ENCODE results near the gene GOSR1. TPM values are rescaled to one million over a fixed set of nuclear protein-coding genes. Genes with fewer than 3 reads are reported as not detected.

The GOSR1 gene
- total RNA-seq, 1 experiment from 2014 or later = 58.1 TPM

DNA sequence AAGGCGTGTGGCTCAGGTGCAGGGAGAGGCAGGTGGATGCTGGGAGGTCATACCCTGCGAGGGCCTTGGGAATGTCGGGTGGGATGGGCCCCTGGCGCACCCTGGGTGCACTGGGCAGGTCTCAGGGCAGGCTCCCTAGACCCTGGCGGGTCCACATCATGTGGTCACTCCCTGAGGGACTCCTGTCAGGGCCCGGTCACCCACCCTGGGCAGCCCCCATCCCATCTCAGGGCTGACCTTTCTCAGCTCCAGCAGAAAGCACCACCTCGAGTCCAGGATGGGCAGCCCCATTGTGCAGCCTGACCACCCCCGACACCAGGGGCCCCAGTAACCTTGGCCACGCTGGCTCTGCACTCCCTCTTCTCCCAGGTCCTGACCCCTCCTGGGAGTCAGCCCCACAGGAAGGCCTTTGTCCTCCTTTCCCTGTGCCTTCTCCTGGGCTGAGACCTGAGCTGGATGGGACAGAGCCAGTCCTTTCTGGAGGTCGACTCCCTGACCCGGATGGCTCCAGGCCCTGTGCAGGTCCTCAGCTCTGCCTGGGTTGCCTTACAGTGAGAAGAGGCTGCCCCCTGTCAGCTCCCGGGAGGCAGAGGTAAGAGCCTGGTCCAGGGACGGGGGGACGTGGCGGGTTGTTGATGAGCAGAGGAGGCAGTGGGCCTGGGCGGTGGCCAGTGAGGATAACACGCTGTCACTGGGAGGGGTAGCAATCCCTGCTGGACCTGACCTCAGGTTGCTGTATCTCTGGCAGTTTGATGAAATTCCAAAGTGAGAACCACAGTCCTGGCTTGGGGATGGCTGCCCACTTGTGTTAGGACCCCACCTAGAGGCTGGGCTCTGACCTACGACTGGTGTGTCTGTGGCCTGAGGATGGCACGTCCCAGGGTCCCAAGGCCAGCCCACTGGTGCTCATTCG lies 77.9 kb downstream of the GOSR1 start:
- no peak overlapping the region for H3K18ac ChIP-seq (ENCODE audit: insufficient read length, low read depth, low read length)
- no peaks in the 10 kb centered on the region for H4K20me1 ChIP-seq (ENCODE audit: control insufficient read depth, insufficient read depth, insufficient read length)
- H2BK20ac ChIP-seq (ENCODE audit: low read depth, low read length, poor library complexity, severe bottlenecking) = no peak overlapping the region
- H3K14ac ChIP-seq (ENCODE audit: insufficient read depth, low read length) = no peak overlapping the region
- no peak overlapping the region for H3K4me2 ChIP-seq (ENCODE audit: insufficient read depth, insufficient read length, low read length)
- peak; percentile 81 for DNase-seq
- no CpG with 5 or more reads among the region's 20 CpGs for WGBS (ENCODE audit: extremely low coverage, insufficient read length, low lambda C conversion rate)
- TF ChIP-seq, protein P1, sequence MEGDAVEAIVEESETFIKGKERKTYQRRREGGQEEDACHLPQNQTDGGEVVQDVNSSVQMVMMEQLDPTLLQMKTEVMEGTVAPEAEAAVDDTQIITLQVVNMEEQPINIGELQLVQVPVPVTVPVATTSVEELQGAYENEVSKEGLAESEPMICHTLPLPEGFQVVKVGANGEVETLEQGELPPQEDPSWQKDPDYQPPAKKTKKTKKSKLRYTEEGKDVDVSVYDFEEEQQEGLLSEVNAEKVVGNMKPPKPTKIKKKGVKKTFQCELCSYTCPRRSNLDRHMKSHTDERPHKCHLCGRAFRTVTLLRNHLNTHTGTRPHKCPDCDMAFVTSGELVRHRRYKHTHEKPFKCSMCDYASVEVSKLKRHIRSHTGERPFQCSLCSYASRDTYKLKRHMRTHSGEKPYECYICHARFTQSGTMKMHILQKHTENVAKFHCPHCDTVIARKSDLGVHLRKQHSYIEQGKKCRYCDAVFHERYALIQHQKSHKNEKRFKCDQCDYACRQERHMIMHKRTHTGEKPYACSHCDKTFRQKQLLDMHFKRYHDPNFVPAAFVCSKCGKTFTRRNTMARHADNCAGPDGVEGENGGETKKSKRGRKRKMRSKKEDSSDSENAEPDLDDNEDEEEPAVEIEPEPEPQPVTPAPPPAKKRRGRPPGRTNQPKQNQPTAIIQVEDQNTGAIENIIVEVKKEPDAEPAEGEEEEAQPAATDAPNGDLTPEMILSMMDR (conservative IDR thresholded peaks at IDR 0.05) = peak; percentile 69
- Mint-ChIP-seq H3K27me3 (ENCODE audit: low read depth) (peaks cover 3% of the 10 kb centered on the region), H3K9me3 (no peaks in the 10 kb centered on the region), H3K27ac (no peak overlapping the region), H3K4me1 (peaks cover 11 to 13% of the 10 kb centered on the region in 2 experiments), H3K4me3 (no peak overlapping the region), H3K36me3 (ENCODE audit: insufficient read depth in 1 of 3, low read depth in 3 of 3) (no peaks in the 10 kb centered on the region)
- H2BK5ac ChIP-seq (ENCODE audit: insufficient read length, low read length) = no peak overlapping the region
- no peak overlapping the region for H3K27ac ChIP-seq (ENCODE audit: insufficient read length, low read depth, low read length)
- no peaks in the 10 kb centered on the region for H3K79me2 ChIP-seq (ENCODE audit: insufficient read depth, low read length)
- H2AK5ac ChIP-seq (ENCODE audit: insufficient read length, low read length) = no peak overlapping the region
- no peak overlapping the region for H3K9ac ChIP-seq (ENCODE audit: extremely low read depth, insufficient read length, low read length)
- no peaks in the 10 kb centered on the region for H3K23me2 ChIP-seq (ENCODE audit: insufficient read length, low read depth, low read length, poor library complexity, severe bottlenecking)
- no peak overlapping the region for H2BK15ac ChIP-seq (ENCODE audit: low read depth, low read length)
- H4K91ac ChIP-seq (ENCODE audit: insufficient read length, low read depth, low read length) = no peak overlapping the region
- H3T11ph ChIP-seq (ENCODE audit: low read length) = no peak overlapping the region
- H3K56ac ChIP-seq (ENCODE audit: insufficient read length, low read depth, low read length) = no peak overlapping the region
- no peak overlapping the region for H4K8ac ChIP-seq (replicated peaks; ENCODE audit: insufficient read length, low read depth, low read length)
- H2BK12ac ChIP-seq (ENCODE audit: insufficient read length, low read depth, low read length) = no peak overlapping the region
- H3K79me1 ChIP-seq (ENCODE audit: insufficient read depth, low read depth, low read length, poor library complexity, severe bottlenecking) = no peaks in the 10 kb centered on the region
- H3K9me3 ChIP-seq (ENCODE audit: control insufficient read depth, low read depth, low read length) = no peaks in the 10 kb centered on the region
- no peaks in the 10 kb centered on the region for H3K4me1 ChIP-seq (ENCODE audit: insufficient read depth, low read length)
- no peak overlapping the region for H3K23ac ChIP-seq (ENCODE audit: insufficient read length, low read depth, low read length)
- no peak overlapping the region for H3K4ac ChIP-seq (ENCODE audit: low read depth, low read length)
- no peak overlapping the region for H2AFZ ChIP-seq (ENCODE audit: low read length)
- no peaks in the 10 kb centered on the region for H3K27me3 ChIP-seq (ENCODE audit: insufficient read depth, low read length)
- H2BK120ac ChIP-seq (ENCODE audit: low read depth, low read length, poor library complexity, severe bottlenecking) = no peak overlapping the region
- H4K5ac ChIP-seq (ENCODE audit: insufficient read length, low read depth, low read length) = no peak overlapping the region
